ENCODE data around the gene KLK4. TPM values are rescaled to one million over a fixed set of nuclear protein-coding genes. Genes with fewer than 3 reads are reported as not detected.

Gene KLK4
- total RNA-seq, 4 donors from 2014 or later = 1.1 to 3.1 (median 1.9) TPM; not detected in 1

- peaks cover 18 to 24% of the 10 kb centered on the region in 2 donors for H3K4me1 ChIP-seq
- H3K36me3 ChIP-seq = no peaks in the 10 kb centered on the region
- 66 to 78% methylated on average over 2 to 3 of the region's 3 CpGs for WGBS, 2 donors
- no peak overlapping the region for H3K27ac ChIP-seq
- DNase-seq = no peak
- TF ChIP-seq CTCF (IDR thresholded peaks at IDR 0.05) = no peak
- no peak for TF ChIP-seq POLR2A (IDR thresholded peaks at IDR 0.05)
- H3K4me3 ChIP-seq (replicated peaks in 1 of 3) = no peak overlapping the region
- intact Hi-C loops (cut with DNase I) = loop anchor here (5.0 kb wide), 1 partner anchor 45 kb away; no protein-coding TSS in a partner anchor
- no peaks in the 10 kb centered on the region for H3K27me3 ChIP-seq
- H3K9me3 ChIP-seq = no peaks in the 10 kb centered on the region
Observed at GRCh38 chr19:50882188-50882587, 29.0 kb downstream of the KLK4 start.

DNA sequence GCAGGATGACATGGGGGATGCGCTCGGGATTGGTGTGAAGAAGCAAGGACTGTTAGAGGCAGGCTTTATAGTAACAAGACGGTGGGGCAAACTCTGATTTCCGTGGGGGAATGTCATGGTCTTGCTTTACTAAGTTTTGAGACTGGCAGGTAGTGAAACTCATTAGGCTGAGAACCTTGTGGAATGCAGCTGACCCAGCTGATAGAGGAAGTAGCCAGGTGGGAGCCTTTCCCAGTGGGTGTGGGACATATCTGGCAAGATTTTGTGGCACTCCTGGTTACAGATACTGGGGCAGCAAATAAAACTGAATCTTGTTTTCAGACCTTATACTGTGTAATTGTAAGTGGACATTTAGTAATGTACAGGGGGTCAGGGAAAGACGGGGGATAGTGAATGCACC, 31.0 kb downstream of the KLK4 start:
- no peaks in the 10 kb centered on the region for H3K9me3 ChIP-seq
- peaks cover 32 to 43% of the 10 kb centered on the region in 2 donors for H3K4me1 ChIP-seq
- peak overlapping the region; percentile 75 to 82 (median 79) for H3K27ac ChIP-seq
- peak; percentile 81 to 84 for DNase-seq
- WGBS, 2 donors = 66 to 73% methylated on average over 5 of the region's 5 CpGs
- H3K36me3 ChIP-seq = no peaks in the 10 kb centered on the region
- H3K27me3 ChIP-seq = no peaks in the 10 kb centered on the region
- intact Hi-C loops (cut with DNase I) = loop anchor here (5.0 kb wide), 1 partner anchor 43 kb away; no protein-coding TSS in a partner anchor
- H3K4me3 ChIP-seq (replicated peaks in 1 of 3) = no peak overlapping the region
- TF ChIP-seq POLR2A (IDR thresholded peaks at IDR 0.05) (peak in 1 of 2 donors; percentile 47), CTCF (IDR thresholded peaks at IDR 0.05) (no peak)

DNA sequence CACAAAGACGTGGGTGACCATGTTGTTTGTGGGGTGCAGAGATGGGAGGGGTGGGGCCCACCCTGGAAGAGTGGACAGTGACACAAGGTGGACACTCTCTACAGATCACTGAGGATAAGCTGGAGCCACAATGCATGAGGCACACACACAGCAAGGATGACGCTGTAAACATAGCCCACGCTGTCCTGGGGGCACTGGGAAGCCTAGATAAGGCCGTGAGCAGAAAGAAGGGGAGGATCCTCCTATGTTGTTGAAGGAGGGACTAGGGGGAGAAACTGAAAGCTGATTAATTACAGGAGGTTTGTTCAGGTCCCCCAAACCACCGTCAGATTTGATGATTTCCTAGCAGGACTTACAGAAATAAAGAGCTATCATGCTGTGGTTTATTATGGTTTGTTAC, 32.3 kb downstream of the KLK4 start:
- Histone ChIP-seq H3K27me3 (no peaks in the 10 kb centered on the region), H3K9me3 (no peaks in the 10 kb centered on the region), H3K36me3 (no peaks in the 10 kb centered on the region), H3K27ac (peak overlapping the region; percentile 75 to 82 (median 79)), H3K4me1 (peaks cover 44 to 54% of the 10 kb centered on the region in 2 donors), H3K4me3 (replicated peaks in 1 of 3) (no peak overlapping the region)
- WGBS, 2 donors = 81 to 87% methylated on average over 5 of the region's 5 CpGs
- TF ChIP-seq CTCF (IDR thresholded peaks at IDR 0.05) = no peak
- TF ChIP-seq POLR2A (IDR thresholded peaks at IDR 0.05) = no peak
- DNase-seq = no peak
- intact Hi-C loops (cut with DNase I) = no loop called here

GRCh38 chr19:50877338-50877737, 33.9 kb downstream of the KLK4 start:
- no peaks in the 10 kb centered on the region for H3K27me3 ChIP-seq
- WGBS, 2 donors = 52% methylated on average over 8 of the region's 8 CpGs
- H3K36me3 ChIP-seq = no peaks in the 10 kb centered on the region
- TF ChIP-seq CTCF (IDR thresholded peaks at IDR 0.05) (no peak), POLR2A (IDR thresholded peaks at IDR 0.05) (no peak)
- H3K9me3 ChIP-seq = no peaks in the 10 kb centered on the region
- H3K4me3 ChIP-seq (replicated peaks in 1 of 3) = no peak overlapping the region
- H3K27ac ChIP-seq = peak overlapping the region; percentile 89 to 99 (median 94)
- intact Hi-C loops (cut with DNase I) = no loop called here
- H3K4me1 ChIP-seq = peaks cover 59 to 69% of the 10 kb centered on the region in 2 donors
- no peak for DNase-seq

DNA sequence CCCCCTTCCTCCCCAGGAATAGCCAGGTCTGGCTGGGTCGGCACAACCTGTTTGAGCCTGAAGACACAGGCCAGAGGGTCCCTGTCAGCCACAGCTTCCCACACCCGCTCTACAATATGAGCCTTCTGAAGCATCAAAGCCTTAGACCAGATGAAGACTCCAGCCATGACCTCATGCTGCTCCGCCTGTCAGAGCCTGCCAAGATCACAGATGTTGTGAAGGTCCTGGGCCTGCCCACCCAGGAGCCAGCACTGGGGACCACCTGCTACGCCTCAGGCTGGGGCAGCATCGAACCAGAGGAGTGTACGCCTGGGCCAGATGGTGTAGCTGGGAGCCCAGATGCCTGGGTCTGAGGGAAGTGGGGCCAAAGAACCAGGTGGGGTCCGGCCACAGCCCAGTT, 34.7 kb downstream of the KLK4 start:
- no peaks in the 10 kb centered on the region for H3K36me3 ChIP-seq
- intact Hi-C loops (cut with DNase I) = no loop called here
- peak overlapping the region; percentile 89 to 99 (median 94) for H3K27ac ChIP-seq
- DNase-seq = no peak
- H3K9me3 ChIP-seq = no peaks in the 10 kb centered on the region
- H3K4me3 ChIP-seq (replicated peaks in 1 of 3) = no peak overlapping the region
- peaks cover 60 to 69% of the 10 kb centered on the region in 2 donors for H3K4me1 ChIP-seq
- WGBS, 2 donors = 68 to 82% methylated on average over 5 to 6 of the region's 7 CpGs
- H3K27me3 ChIP-seq = no peaks in the 10 kb centered on the region
- TF ChIP-seq CTCF (IDR thresholded peaks at IDR 0.05) = no peak
- TF ChIP-seq POLR2A (IDR thresholded peaks at IDR 0.05) = no peak

Data from thyroid gland (tissue), 4 donors.